ENCODE measurements around the gene OR6C68.
"Not testable (repeated sequence)": the region's sequence is repeated elsewhere in the genome, so short reads cannot be mapped to it uniquely, and the experiment has no call there.

The OR6C68 gene

GRCh38 chr12:55446326-55446725, 45.9 kb upstream of the OR6C68 start:
- Histone ChIP-seq H3K27me3 (ENCODE audit: insufficient read depth, low read length) (no peaks in the 10 kb centered on the region), H3K36me3 (ENCODE audit: insufficient read depth, low read length) (no peaks in the 10 kb centered on the region), H3K79me2 (ENCODE audit: insufficient read depth, low read length) (no peaks in the 10 kb centered on the region), H3F3A (ENCODE audit: insufficient read depth, low read length) (no peaks in the 10 kb centered on the region), H3K9ac (ENCODE audit: low read length) (no peak overlapping the region), H3K27ac (ENCODE audit: low read depth, low read length, poor library complexity, severe bottlenecking) (no peak overlapping the region), H3K9me3 (ENCODE audit: low read length) (no peaks in the 10 kb centered on the region), H3K4me1 (ENCODE audit: insufficient read depth, low read length, severe bottlenecking) (no peaks in the 10 kb centered on the region), H3K4me2 (ENCODE audit: low read length) (no peak overlapping the region), H3K9me2 (ENCODE audit: low read depth, low read length) (0 out of 2 replicates have a peak, but pooled peaks cover 3% of the 10 kb centered on the region), H3K4me3 (ENCODE audit: low read depth, low read length, poor library complexity, severe bottlenecking) (no peak overlapping the region), H2AFZ (ENCODE audit: low read length) (no peak overlapping the region), H4K20me1 (ENCODE audit: insufficient read depth, low read length) (no peaks in the 10 kb centered on the region)
- no peak for TF ChIP-seq EZH2 (IDR thresholded peaks at IDR 0.05; ENCODE audit: borderline replicate concordance, low read length)
- TF ChIP-seq CTCF (IDR thresholded peaks at IDR 0.05; ENCODE audit: low read length) = no peak

- H3K9me2 ChIP-seq (ENCODE audit: low read depth, low read length) = no peaks in the 10 kb centered on the region
- H3K9me3 ChIP-seq (ENCODE audit: low read length) = no peaks in the 10 kb centered on the region
- TF ChIP-seq CTCF (IDR thresholded peaks at IDR 0.05; ENCODE audit: low read length) = no peak
- no peak for TF ChIP-seq EZH2 (IDR thresholded peaks at IDR 0.05; ENCODE audit: borderline replicate concordance, low read length)
- no peaks in the 10 kb centered on the region for H3K27me3 ChIP-seq (ENCODE audit: insufficient read depth, low read length)
- H3K4me1 ChIP-seq (ENCODE audit: insufficient read depth, low read length, severe bottlenecking) = no peaks in the 10 kb centered on the region
- H3K79me2 ChIP-seq (ENCODE audit: insufficient read depth, low read length) = no peaks in the 10 kb centered on the region
- no peaks in the 10 kb centered on the region for H4K20me1 ChIP-seq (ENCODE audit: insufficient read depth, low read length)
- H3K4me3 ChIP-seq (ENCODE audit: low read depth, low read length, poor library complexity, severe bottlenecking) = no peak overlapping the region
- H3K4me2 ChIP-seq (ENCODE audit: low read length) = no peak overlapping the region
- H3F3A ChIP-seq (ENCODE audit: insufficient read depth, low read length) = no peaks in the 10 kb centered on the region
- H3K9ac ChIP-seq (ENCODE audit: low read length) = no peak overlapping the region
- H3K36me3 ChIP-seq (ENCODE audit: insufficient read depth, low read length) = no peaks in the 10 kb centered on the region
- no peak overlapping the region for H3K27ac ChIP-seq (ENCODE audit: low read depth, low read length, poor library complexity, severe bottlenecking)
- H2AFZ ChIP-seq (ENCODE audit: low read length) = no peak overlapping the region
Observed at GRCh38 chr12:55448825-55449224, 43.4 kb upstream of the OR6C68 start.

- not testable (repeated sequence) for H3F3A ChIP-seq (ENCODE audit: insufficient read depth, low read length); H2AFZ ChIP-seq (ENCODE audit: low read length); H3K4me1 ChIP-seq (ENCODE audit: insufficient read depth, low read length, severe bottlenecking); H3K27ac ChIP-seq (ENCODE audit: low read depth, low read length, poor library complexity, severe bottlenecking); H3K4me3 ChIP-seq (ENCODE audit: low read depth, low read length, poor library complexity, severe bottlenecking); H4K20me1 ChIP-seq (ENCODE audit: insufficient read depth, low read length); H3K36me3 ChIP-seq (ENCODE audit: insufficient read depth, low read length); H3K4me2 ChIP-seq (ENCODE audit: low read length); H3K27me3 ChIP-seq (ENCODE audit: insufficient read depth, low read length); H3K79me2 ChIP-seq (ENCODE audit: insufficient read depth, low read length); H3K9me2 ChIP-seq (ENCODE audit: low read depth, low read length); H3K9ac ChIP-seq (ENCODE audit: low read length); H3K9me3 ChIP-seq (ENCODE audit: low read length)
Observed at GRCh38 chr12:55464926-55465325, 27.3 kb upstream of the OR6C68 start.

GRCh38 chr12:55467836-55468235, 24.3 kb upstream of the OR6C68 start:
- Histone ChIP-seq H3K27ac (ENCODE audit: low read depth, low read length, poor library complexity, severe bottlenecking) (no peak overlapping the region), H3K9ac (ENCODE audit: low read length) (no peak overlapping the region), H4K20me1 (ENCODE audit: insufficient read depth, low read length) (no peaks in the 10 kb centered on the region), H3K9me2 (ENCODE audit: low read depth, low read length) (no peaks in the 10 kb centered on the region), H3K36me3 (ENCODE audit: insufficient read depth, low read length) (no peaks in the 10 kb centered on the region), H3K27me3 (ENCODE audit: insufficient read depth, low read length) (no peaks in the 10 kb centered on the region), H3F3A (ENCODE audit: insufficient read depth, low read length) (no peaks in the 10 kb centered on the region), H2AFZ (ENCODE audit: low read length) (no peak overlapping the region), H3K4me1 (ENCODE audit: insufficient read depth, low read length, severe bottlenecking) (no peaks in the 10 kb centered on the region), H3K9me3 (ENCODE audit: low read length) (no peaks in the 10 kb centered on the region), H3K4me2 (ENCODE audit: low read length) (no peak overlapping the region), H3K79me2 (ENCODE audit: insufficient read depth, low read length) (no peaks in the 10 kb centered on the region), H3K4me3 (ENCODE audit: low read depth, low read length, poor library complexity, severe bottlenecking) (no peak overlapping the region)
- TF ChIP-seq EZH2 (IDR thresholded peaks at IDR 0.05; ENCODE audit: borderline replicate concordance, low read length) (no peak), CTCF (IDR thresholded peaks at IDR 0.05; ENCODE audit: low read length) (no peak)
